ENCODE data around the gene TMEM59L.
"Not testable (repeated sequence)": the region's sequence is repeated elsewhere in the genome, so short reads cannot be mapped to it uniquely, and the experiment has no call there.

The TMEM59L gene

DNA sequence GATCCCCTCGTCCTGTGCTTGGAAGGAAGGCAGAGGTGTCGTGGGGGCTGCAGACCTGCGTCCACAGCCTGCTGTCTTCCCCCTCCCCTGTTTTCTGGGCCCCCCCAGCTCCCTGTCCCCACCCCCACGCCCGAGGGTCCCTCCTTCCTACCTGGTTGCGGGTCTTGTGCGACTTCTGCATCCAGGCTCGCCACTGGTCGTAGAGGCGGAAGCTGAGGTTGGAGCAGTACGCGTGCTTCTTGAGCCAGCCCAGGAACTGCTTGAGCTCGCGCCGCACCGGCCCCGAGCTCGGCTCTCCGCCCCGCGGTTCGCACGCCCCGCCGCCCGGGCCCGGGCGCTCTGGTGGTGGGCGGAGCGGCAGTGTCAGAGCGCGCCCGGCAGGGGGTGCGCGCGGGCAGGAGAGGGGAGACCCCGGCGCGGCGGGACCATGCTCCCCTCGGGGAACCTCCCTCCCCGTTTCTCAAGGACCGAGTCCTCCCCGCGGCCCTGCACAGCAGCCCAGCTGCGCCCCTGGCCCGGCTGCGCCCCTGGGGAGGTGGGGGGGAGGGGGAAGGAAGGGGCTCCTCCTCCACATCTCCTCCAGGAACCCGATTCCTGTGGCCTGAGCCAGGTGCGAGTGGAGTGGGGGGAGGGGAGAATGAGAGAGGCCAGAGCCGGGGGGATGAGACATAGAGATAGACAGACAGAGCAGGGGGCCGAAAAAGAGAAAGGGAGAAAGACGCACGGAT is 18.4 kb upstream of the TMEM59L start:
- DNase-seq, result peak; percentile 38

DNA sequence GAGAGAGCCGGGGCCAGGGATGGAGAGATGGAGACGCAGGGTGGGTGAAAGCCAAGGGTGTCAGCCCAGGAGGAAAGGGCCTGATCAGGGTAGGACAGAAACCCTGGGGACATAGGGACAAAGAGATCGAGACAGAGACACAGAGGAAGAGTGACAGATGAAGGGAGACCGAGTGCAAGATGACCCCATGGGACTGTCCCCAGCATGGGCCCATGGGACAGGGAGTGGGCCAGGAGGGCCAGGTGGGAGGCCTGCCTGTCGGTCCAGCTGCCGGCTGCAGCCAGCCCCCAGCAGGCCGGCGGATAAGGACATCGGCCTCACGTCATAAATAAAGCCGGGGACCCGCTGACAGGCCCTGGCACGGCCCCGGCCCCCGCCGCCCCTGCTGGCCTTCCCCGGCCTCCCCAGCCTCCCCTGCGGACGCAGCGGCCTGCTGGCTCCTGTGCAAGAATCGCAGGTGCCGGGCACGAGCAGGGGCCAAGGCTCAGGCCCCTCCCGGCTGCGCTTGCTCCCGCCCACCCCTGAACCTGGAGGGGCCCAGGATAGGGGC is 17.8 kb upstream of the TMEM59L start:
- no peak for DNase-seq

DNA sequence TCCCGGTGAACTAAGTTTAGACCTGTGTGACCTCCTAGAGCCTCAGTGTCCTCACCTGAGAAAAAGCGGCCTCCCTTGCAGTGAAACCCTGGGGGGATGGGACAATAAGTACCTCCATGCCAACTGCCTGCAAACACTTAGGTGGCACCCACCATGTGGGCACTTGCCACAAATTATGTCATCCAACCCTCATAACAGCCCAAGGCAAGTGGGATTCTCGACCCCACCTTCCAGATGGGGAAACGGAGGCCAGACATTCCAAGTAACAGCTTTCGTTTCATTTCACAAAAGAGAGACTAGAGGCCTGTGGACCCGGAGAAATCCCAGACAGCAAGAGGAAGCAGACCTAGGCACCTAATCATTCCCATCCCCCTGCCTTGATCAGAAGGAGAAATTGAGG is 17.2 kb upstream of the TMEM59L start:
- DNase-seq, result no peak

DNA sequence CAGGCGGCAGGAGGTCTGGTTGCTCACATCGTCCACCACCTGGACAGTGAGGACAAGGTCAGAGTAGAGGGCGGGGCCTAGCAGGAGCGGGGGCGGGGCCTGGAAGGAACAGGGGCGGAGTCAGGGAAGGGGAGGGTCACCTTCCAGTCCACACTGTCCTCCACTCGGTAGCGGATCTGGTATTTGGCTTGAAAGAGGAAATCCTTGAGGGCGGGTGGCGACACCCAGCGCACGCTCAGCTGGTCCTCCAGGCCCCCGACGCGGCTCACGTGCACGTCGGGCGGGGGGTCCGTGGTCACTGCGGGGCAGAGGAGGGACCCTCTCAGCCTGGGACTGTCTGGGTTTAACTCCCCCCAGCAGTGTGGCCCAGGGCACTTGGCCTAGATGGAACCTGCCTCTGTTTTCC is 15.9 kb upstream of the TMEM59L start:
- peak; percentile 9 for DNase-seq

DNA sequence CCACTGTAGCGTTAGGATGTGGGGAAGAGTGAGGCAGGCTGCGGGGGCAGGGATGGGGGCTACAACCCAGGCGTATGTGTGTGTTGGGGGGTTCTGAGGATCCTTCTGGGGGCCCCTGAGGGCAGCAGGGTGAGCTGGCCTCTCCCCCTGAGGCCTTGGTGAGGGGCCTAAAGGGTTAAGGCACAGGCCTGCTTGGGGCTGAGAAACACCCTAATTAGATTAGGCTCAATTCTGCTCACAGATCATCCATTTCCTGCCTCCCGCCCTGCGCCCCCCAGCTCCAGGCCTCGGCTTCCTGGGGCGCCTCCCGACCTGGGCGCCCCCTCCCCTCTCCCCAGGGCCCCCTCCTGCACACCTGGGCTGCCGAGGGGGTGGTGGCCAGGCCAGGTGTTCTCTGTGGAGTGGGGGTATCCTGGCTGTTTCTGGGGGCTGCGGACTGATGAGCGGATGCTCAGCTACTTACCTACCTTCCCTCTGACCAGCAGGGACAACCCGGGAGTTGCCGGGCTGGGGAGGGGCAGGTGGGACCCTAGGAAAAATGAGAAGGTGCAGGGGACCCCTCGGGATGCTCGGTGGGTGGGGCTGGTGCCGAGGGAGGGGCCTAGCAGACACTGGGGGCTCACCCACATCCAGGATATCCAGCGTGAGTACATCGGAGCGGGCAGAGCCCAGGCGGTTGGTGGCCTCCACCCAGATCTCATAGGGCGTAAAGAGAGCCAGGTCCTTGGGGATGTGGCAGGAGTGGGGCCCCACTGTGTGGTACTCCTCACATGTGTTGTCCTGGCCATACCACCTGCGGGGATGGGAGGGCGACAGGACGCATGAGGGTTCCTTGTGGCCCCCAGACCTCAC is 14.6 kb upstream of the TMEM59L start:
- no peak for DNase-seq

DNA sequence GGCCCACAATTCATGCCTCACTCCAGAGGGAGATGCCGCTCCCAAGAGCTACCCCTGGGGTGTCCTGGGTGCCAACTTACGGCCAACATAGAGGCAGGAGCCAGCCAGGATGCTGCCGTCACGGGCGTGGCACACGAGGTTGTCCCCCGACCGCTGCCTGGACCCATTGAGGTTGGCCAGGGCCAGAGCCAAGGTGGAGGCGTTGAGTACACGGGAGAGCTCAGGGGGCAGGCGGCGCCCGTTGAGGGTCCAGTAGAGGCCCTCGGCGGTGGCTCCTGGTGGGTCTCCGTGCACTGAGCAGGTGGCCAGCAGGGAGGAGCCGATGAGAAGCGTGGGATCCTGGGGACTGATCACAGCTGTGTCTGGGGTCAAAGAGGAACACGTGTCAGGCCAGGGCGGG is 13.2 kb upstream of the TMEM59L start:
- no peak for DNase-seq

DNA sequence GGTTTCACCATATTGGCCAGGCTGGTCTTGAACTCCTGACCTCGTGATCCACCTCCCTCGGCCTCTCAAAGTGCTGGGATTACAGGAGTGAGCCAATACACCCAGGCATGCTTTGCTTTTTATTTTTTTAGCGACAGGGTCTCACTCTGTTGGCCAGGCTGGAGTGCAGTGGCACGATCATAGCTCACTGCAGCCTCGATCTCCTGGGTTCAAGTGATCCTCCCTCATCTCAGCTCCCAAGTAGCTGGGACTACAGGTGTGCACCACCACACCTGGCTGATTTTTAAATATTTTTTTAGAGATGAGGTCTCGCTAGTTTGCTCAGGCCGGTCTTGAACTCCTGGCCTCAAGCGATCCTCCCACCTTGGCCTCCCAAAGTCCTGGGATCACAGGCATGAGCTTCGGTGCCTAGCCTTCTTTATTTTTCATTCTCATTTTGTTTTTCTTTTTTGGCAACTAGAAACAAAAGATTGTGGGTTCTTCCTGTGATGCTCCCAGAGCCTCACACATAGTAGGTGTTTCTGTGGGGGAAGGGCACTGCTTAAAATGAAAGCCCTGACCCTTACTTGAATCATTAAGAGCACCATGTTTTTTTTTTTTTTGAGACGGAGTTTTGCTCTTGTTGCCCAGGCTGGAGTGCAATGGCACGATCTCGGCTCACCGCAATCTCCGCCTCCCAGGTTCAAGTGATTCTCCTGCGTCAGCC is 11.8 kb upstream of the TMEM59L start:
- DNase-seq, result not testable (repeated sequence)

DNA sequence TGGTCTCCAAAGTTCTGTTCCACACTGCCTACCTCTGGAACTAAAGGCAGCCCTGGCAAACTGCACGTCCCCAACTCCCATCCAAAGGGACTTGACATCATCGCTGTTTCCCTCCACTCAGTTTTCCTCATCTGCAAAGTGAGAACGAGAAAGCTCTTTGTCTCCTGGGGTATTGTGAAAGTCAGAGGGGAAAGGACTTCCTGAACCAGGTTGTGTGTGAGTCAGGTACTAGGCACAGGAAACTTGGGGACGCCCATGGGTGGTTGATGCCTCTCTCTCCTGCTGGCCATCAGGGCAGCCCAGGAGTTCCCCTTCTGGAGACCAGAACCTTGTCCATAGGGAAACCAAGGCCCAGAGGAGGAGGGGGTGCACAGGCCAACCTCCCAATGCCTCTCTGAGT is 10.8 kb upstream of the TMEM59L start:
- DNase-seq, result no peak

DNA sequence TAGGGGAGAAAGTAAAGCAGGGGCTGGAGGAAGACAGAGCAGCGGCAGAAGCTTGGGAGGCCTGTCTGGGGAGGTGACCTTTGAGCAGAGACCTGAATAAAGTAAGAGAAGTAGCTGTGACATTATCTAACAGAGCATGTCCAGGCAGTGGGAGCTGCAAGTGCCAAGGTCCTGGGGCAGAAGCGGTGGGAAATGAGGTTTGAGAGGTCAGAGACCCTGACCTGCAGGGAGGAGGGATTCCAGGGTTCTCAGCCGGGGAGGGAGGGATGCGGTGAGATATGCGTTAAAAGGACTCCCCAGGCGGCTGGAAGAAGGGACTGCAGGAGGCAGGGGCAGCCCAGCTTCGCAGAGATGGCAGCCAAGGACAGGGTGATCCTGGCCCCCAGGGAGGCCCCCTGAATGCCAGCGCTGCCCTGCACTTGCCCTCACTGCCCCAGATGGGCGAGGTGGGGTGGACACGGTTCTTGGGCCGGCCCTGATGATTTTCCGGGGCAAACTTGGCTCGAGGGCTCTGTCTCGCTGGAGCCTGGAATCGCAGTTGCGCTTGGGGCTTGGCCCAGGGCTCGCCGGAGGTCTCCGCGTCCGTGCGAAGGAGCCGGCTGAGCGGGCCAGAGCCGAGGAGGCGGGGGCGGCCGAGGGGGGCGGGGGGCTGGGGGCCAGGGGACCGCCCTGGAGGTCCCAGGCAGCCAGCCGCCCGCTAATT is 9.3 kb upstream of the TMEM59L start:
- DNase-seq, result no peak

DNA sequence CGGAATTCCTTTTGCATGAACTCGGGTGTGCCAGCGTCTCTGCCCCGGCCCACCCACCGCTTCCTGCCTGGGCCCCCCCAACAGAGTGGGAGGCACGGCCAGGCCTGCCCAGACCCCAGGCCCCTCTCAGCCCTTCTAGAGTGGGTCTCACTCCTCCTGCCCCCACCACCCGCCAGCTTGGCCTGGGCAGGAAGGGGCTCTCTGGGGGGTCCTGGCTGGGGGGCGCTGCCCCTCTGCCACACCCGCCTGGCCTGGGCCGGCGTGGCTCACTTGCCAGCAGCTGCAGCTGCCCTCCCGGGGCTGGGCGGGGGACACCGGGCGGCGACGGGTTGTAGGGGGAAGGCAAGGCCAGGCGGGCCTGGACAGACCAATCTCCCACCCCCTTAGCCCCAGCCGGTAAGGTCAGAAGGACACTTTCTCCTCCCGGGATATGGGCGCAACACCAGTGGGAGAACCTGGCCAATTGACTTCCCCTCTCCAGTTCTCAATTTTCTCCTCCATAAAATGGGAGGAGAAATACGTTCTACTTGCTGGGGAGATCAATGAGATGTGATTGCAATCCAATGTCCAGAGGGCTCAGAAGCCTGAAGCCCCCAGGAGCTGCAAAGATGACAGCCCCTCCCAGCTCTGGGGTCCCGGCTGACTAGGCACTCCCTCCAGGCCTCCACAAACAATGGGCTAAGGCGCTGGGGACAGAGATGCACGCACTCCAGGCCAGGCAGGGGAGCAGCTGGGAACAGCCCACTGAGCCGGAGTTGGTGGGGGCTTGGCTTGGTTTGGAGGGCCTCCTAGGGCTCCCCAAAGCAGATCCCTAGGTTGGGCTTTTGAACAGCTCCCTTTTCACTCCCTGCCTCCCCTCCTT is 8.5 kb upstream of the TMEM59L start:
- no peak for DNase-seq

DNA sequence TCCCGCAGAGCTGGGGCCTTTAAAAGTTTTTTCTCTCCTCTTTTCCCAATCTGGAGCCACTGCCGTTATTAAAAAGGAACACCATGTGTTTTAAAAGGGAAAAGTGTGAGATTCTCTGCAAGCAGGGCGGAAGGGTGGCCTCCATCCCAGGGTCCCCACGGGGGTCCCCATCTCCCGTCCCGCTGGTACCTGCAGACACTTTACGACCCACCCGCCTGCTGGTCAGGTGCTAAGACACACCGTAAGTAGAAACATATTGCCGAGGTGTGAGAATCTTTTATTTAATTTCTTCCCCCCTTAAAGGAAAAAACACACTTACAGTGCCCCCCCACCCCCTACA is 7.9 kb upstream of the TMEM59L start:
- no peak for DNase-seq

DNA sequence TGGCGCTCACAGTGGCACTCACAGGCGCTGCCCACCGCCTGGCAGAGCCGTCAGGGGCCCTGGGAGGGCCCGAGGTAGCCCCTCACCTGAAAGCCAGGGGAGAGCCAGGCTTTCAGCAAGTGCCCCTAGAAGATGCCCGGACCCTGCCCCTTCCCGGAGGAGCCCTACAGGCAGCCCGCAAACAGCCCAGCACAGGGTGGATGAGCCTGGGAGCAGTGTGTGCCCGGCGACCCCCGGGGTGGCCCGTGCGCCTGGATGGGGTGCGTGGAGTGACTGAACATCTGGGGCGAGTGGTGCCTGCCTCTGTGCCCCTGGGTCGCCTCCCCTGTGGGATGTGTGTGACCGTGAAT is 7.5 kb upstream of the TMEM59L start:
- DNase-seq, result no peak

DNA sequence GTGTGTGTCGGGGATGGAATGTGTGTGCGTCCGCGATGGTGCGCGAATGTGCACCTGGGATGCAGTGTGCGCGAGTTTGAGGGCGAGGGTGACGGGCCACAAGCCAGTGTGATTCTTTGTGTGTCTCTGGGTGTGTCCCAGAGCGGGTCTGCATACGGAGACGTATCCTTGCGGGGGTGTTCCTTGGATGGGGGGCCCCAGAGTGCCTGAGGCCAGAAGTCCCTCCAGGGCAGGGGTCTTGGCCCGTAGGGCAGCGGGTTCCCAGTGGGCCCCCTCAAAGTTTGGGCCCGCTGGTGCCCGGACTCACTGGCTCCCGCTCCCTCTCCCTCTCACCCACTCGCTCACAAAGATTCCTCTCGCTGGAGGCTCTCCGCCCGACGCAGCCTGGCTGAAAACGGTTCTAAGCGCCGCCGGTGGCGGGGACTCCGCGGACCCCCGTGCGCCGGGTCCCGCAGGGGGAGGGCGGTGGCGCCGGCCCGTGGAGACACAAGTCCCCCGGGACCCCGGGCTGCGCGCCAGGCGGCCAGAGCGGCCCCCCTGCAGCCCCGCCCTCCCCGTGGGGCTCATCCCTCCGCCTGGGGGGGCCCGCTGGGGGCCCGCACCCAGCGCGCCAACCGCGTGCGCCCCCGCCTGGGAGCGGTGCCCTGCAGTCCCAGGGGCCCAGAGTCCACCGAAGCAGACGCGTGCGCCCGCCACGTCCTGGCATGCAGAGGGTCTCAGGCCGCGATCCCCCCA is 7.0 kb upstream of the TMEM59L start:
- no peak for DNase-seq

DNA sequence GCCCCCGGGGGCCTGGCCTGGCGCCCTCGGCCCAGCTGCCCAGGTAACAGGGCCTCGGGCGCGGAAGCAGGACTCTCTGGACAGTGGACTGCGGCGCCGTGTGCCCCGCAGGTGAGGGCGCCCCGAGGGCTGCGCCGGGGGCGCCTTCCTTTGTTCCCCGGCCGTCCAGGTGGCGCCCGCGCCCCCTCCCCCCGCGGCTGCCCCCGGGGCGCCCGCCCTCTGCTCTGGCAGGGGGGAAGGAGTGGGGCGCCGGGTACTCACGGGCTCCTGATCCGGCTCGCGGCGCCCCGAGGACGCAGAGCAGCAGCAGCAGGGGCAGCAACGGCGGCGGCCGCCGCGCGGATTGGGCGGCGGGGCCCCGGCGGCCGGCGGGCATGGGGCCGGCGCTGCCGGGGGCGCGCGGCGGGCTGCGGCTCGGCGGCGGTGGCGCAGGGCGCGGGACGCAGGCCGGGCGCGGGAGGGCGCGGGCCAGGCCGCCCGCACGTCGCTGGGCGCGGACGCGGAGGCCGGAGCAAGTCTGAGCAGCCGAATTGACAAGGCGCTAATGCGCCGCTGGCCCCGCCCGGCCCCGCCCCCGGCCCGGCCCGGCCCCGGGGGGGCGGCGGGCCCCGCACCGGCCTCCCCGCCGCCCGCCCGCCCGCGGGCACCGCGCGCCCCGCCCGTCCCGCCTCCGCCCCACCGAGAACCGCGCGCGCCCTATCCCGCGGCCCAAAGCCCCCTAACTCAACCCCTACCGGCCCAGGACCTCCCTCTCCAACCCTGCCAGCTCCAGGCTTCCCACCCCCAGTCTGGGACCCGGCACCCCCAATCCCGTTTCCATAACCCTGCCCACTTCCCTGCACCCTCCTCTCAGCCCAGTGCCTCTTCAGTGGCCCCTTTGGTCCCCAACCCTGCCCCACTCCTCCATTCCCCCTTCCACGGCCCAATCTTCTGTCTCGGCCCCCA is 6.1 kb upstream of the TMEM59L start, which contains the start of gene CRLF1:
Gene CRLF1 (minus strand): TSS at position 519 of the 945 bp plus-strand sequence. CDS start 143 bp downstream, at position 376.
- no peak for DNase-seq

DNA sequence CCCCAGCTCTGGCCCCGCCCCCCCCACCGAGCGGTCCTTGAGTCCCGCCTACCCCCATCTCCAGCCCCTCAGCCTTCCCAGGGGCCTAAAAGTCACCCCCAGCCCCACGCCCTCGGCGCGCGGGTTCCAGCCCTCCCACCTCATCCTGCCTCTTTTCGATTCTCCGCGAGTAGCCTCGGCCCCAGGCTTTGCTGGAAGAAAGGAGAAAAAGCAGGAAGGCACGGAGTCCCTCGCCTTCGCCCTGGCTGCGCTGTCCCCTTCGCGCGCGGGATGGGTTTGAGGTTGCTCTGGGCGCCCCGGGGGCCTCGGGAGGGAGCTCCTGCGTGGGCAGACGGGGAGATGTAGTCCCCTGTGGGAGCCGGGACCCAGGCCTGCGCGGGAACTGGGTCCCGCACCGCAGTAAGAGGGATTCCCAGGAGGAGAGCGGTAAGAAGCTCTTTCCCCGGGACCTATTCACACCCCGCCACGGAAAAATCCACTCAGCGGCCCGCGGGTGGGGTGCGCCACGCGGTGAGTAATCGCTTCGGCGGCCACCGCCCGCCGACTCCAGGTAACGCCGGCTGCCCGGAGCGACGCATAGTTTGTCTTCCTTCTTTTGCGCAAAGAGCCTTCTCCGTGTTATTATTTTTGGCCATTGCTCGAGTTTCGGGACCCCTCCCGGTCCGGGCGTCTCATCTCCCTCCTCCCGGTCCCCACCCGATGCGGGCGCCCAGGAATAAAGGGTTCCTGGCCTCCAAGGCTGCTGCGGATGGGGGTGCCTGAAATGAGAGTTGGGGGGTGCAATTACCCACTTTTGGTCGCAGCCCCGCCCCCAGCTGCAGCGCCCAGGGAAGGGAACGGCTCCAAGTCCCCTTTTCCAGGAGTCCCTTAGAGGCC is 5.2 kb upstream of the TMEM59L start:
- no peak for DNase-seq

DNA sequence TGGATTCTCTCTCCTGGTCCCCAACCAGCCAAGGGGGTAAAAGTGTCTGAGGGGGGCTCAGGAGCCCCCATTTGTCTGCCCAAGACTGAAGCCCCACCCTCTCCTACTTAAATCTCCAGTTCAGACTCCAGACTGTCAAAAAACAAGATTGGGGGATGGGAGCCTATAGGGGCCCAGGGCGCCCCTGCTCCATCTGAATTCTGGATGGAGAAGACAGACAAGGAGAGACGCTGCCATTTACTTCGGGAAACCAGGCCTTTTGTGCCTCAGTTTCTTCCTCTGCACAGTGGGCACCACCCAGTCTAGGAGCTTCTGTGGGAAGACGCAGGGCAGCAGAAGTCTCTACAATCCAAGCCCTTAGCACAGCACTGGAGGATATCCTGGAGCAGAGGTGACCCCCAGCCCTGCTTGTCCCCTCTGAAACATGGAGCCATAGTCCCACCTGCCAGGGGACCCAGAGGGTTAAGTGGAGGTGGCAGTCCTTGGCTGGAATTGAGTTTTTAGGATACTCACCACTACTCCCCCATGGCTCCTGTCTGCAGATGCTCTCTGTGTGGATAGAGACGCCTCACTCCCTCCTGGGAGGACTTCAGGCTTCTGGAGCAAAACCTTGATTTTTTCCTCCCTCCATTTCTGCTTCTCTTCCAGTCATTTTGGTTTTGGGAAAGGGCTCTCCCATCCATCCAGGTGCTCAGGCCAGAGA is 4.4 kb upstream of the TMEM59L start:
- no peak for DNase-seq

DNA sequence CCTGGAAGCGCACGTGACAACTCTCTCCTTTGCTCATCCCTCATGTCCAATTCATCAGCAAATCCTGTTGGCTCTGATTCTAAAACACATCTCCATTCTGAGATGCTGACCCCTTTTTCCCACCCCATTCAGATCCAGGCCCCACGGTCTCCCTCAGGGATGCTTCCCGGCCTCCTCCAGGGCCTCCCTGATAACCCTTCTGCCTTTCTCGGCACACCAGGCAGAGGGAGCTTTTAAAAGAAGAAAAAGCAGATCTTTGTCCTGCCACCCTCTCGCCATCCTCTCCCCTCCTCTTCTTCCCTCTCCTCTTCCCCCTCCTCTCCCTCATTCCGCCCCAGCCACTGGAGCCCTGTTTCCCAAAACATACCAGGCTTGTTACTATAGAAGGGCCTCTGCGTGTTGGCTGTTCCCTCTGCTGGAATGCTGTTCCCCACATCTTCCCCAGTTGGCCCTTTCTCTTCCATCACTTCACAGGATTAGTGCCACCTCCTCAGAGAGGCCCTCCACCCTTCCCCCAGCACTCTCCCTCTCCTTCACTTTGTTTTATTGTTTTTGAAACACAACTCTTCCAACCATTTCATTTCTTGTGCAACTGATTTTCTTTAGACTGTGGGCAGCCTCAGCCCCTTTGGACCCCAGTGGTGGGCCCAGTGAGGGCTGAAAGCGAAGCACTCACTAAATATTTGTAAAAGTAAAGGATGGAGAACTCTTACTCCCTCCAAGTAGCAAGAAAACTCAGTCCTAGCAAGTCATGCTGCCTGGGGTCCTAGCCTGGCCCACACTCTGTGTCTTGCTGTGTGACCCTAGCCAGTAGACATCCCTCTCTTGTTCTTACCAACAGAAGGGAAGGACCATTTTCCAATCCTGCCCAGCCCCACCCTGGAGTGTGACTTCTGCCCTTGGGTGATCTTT is 3.6 kb upstream of the TMEM59L start:
- no peak for DNase-seq

Measured in NCI-H748 treated with DMSO at 0.1 percent for 48 hours (cell line).